Fibroblast of skin of right biceps (primary cell): ENCODE measurements around the gene DCAF8.

ENCODE experiments used
- DNase-seq: peaks from one replicate; pipeline ENCODE4 v3.0.0-alpha.2; 2013

DCAF8 gene

DNA sequence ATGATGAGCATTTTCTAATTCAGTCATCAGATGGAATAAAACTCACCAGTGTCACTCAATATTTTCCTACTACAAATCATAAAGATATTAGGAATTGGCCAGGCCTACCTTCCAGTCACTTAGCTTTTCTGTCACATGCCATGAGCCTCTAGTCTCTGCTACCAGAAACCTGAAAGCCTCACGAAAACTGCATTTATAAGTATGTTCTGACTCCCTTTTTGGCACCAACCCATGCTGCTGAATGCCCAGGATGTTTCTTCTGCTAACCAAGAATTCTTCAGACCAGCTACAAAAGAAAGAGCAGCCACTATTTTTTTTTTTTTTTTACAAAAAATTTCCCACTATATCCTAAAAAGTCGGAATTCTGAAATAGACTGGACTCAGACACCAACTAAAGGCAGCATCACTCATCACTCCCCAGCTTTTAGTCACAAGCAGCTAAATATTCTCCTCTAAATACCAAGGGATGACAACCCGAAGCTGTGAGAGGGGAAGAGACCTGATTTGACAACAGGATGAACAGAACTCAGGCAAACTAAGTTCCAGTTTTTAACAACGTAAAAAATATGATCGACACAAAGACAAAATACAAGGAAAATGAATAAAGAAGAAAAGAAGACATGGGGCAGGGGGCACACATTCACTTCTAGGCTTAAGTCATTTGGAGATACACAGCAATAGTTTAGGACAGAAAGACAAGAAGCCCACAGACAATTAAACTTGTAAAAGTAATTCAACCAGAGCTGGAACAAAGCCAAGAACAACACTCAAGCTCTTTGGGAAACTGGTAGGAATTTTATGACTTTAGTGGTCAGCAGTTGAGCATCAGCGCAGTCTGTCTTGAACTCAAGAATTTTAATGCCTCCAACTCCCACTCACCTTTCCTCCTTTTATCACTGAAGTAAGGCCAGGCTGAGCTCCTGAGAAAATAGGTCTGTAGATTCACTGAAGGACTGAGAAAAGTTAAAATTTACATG is 1.7 kb downstream of the DCAF8 start:
- peak; percentile 83 for DNase-seq

DNA sequence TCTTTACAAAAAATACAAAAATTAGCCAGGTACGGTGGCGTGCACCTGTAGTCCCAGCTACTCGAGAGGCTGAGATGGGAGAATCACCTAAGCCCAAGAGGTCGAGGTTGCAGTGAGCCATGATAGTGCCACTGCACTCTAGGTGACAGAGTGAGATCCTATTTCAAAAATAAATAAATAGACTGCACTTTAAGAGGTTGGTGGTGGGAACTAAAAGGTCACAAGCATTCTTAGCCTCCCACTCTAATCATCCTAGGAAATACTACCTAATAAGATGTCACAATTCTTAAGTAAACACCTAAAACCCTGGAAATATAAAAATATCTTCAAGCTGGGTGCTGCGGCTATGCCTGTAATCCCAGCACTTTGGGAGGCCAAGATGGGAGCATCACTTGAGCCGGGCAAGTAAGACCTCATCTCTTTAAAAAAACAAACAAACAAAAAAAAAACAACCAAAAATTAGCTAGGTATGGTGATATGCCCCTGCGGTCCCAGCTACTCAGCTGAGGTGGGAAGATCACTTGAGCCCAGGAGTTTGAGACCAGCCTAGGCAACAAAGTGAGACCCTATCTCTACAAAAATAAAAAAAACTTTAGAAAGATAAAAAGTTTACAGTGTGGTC is 4.1 kb downstream of the DCAF8 start:
- no peak for DNase-seq

DNA sequence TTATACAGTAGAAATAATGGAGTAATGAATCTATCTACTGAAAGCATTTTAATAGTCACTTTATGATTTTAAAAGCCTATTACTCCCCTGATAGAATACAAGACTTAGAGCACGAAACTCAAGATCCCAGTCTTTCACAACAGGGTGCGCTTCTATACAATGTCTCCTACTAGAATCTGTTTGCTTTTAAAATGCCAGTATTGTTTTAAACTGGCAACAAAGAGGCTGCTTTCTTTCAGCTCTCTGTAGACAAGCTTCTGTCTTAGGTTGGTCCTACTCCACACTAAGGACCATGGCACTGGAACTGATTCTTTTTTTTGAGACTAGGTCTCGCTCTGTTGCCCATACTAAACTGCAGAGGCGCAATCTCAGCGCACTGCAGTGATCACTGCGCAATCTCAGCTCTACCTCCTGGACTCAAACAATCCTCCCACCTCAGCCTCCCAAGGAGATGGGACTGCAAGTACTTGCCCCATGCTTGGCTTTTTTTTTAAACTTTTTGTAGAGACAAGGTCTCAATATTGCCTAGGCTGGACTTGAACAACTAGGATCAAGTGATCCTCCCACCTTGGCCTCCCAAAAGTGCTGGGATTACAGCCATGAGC is 4.8 kb downstream of the DCAF8 start:
- no peak for DNase-seq

DNA sequence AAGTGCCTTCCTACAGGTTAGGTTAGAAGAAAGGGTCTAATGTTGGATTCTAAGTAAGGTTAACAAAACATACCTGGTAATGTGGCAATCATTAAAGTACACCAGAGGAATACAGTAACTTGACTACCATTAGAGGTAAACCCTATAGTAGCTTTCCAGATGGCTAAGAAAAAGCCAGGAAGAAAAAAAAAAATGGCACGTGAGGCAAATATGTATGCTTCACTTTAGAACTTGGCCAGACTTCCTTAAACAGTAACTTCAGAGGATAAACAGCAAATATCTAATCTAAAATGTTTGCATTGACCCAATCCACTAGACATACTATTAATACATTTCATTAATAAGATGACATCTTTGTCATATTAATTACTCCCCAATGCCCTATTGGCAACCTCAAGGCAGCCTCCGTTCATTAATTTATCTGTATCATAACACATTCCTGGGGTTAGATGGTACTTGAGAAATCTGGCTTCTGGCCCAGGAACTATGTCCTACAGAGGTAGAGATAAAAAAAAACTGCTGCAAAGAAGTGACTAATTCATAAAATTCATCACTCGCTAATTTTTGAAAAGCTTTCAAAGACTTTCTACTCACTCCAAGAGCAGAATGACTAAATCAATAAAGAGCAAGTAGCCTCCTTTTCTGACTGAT is 5.8 kb downstream of the DCAF8 start:
- DNase-seq: peak; percentile 88

DNA sequence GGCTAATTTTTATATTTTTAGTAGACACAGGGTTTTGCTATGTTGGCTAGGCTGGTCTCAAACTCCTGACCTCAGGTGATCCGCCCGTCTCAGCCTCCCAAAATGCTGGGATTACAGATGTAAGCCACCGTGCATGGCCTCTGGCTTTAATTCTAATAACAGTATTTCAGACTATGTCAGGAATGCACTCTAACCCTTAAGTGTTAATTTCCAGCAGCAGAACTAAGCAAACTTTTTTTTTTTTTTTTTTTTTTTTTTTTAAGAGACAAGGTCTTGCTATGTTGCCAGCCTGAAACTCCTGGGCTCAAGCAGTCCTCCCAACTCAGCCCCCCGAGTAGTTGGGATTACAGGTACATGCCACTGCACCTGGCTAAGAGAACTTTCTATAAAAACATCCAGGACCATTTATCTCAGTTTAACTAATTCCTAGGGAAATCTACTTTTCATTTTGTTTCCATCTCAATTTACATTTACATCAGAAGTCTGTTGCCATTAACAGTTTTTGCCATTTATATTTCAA is 6.5 kb downstream of the DCAF8 start:
- DNase-seq: no peak

DNA sequence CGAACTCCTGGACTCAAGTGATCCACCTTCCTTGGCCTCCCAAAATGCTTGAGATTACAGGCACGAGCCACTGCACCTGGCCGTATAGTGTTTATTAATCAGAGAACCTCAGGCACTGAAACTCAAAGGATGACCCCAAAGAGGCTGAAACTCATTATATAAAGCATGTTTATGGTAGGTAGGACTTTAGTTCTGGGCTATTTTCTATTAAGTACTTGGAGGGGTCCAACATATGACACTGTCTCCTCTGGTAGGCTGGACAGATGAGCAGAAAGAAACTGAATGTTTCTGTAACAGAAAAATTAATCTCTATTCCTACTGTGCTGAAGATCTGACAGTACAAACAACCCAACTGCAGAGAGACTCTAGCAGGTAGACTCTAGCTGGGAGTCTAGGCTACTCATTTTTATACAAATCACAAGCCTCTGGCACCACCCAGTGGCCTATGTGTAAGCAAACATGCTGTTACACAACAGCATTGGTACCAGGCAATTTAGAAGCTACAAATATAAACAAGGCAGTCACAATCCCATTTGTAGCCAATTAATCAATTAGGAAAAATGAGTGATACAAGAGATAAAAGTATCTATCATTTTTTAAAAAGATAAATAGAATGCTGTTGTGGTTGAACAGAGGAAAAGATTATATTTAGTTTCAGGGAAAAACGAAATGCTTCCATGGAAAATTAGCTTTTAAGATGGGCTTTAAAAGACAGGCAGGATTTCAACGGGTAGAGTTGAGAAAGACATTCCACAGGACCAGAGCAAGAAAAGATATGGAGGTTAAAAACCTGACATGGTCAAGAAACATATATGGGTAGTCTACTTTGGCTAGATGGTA is 10.4 kb downstream of the DCAF8 start:
- DNase-seq: peak; percentile 65

DNA sequence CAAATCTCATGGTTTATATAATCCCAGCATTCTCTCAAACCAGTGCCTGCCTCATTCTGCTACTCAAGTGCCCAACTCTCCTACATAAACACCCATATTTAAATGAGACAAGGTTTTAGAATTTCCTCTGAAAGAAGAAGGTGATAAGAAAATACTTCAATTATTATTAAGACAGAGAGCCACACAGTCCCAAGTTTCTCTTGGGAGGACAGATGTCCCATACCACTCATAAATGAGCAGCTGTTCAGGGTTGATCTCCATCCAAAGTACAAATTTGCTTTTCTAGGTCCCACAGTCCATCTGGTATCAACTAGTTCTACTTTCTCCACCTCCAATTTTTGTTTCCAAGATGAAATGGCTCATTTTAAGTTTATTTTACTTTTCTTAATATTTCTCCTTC is 11.3 kb downstream of the DCAF8 start:
- DNase-seq: no peak

DNA sequence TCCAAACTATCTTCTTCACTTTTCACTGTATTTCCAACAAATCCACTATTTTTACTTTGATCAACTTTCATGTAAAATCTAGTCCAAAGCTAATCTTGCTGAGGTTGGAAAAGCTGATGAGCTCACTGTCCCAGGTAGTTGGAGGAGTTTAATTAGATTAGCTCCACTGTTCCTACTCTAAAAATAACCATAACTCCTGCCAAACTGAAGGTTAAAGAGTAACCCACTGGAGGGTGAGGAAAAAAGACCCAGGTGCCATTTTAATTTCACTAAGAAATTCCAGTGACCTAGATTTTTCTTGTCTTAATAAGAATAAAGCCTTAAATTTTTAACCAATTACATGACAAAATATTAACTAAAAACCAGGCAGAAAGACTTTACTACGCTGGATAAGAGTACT is 15.3 kb downstream of the DCAF8 start:
- no peak for DNase-seq

DNA sequence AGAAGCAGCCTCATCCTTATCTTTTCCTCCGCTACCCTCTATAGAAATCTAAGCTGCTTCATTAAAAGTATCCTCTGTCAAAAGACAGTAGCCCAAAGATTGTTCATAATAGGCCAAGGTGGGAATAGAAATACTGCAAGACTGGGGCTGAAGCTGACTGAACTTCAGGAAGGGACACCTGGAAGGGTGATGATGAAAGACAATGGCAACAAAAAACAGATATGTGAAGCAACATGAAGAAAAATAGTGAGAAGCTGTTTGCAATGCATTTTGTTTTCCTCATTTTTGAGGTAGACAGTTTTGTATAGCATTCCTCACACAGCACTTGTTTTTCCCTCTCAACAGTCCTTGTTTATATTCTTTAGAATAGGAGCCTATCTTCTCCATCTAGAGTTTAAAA is 16.9 kb downstream of the DCAF8 start:
- no peak for DNase-seq

DNA sequence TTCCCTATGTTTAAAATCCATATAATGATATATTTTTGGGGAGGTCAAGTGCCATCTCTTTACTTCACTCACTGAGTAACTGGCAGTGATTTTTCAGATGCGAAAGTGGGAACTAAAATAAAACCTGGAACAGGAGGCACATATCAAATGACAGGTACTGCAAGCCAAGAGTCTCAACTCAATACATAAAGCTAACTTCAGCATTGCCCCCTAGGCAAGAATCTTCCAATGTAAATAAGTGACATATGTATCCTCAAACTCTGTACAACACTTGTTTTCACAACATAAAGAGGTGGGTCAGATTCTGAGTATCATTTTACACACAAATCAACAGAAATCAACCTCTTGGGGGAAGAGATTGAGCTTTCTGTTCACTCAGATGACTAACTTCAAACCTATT is 18.1 kb downstream of the DCAF8 start:
- no peak for DNase-seq

DNA sequence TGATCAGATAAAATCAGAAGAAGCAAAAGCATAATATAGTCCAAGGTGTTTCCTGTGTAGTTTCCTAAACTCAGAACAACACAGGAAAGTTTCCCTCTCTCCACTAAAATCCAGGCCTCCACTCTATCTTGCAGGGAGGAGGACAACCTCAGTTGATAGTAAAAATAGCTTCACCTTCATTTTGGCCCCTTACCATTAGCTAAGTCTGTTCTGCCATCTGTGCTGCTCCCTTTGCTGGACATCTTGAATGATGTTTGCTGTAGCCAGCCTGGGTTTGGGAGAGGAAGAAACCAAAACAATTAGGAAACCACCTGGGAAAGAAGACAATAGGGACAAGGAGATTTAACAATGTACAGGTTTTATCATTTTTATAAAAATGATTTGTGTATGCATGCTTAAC is 18.6 kb downstream of the DCAF8 start:
- DNase-seq: no peak

DNA sequence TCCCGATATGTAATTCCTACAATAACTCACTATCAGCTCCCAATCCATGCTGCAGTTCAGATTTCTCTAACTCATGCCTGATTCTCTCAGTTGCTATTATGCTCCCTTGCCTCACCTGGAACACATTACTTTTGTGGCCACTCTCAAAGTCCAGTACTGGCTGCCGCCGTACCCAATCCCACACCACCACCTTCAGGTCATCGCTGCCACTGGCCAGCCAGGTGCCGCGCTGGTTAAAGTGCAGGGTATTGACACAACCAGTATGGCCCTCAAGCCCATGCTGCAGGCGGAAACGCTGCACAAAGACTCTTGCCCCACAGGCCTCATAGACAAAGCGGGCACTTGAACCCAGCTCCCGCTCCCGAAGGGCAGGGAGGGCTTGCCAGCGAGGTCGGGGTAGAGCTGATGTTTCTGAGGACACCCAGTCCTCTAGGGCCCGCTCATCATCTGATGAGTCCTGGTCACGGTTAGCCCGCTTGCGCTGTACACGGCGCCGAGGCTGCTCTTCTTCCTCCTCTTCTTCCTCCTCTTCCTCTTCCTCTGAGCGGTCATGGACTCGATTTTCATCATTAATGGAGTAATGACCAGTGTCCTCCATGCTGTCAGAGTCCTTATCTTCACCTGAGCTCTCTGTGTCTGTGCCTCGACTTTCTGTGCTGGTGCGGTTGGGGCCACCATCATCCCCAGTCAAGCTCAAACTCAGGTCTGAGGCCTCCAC is 22.6 kb downstream of the DCAF8 start:
- DNase-seq: no peak

DNA sequence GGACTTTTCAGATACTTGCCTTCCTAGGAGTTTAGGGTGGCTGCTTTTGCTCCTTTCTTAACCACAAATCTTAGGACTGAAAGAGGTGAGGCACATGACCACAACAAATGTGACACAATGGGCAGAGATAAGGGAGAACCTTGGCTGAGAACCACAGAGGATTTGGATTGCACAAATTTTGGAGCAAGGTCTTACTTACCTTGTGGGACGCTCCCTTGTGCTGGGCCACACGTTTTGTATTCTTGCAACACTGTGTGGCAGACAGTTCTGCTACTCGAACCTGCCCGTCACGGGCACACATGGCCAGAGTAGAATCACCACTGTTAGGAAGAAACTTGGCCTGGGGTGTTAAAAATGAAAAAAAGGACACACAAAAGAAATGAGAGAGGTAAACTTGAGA is 23.9 kb downstream of the DCAF8 start:
- DNase-seq: no peak

DNA sequence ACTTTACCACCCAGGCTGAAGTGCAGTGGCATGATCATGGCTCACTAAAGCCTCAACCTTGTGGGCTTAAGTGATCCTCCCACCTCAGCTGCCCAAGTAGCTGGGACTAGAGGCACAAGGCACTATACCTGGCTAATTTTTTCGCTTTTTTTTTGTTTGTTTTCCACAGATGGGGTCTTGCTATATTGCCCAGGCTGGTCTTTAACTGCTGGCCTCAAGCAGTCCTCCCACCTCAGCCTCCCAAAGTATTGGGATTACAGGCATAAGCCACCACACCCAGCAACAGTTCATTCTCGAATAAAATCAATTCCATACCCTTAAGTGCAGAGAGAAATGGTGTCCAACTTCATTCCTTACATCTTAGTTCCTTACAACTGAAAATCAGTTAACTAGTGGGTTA is 24.8 kb downstream of the DCAF8 start:
- no peak for DNase-seq

DNA sequence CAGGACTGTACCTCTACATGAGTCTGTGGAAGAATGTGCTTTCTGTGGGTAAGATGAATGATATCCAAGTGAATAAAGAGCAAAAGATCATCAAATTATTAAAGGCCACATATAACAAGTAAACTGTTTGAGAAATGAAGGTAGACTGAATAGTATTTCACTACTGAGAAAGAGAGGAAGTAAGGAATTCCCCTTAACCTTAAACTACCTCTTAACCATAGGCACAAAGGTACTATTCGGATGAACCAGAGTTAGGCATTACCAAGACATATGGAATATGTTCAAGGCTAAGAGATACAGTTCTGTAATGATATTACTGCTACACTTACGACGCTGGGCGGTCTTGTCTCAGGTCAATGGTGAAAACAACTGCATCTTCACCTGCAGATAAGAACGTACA is 25.5 kb downstream of the DCAF8 start:
- DNase-seq: no peak

DNA sequence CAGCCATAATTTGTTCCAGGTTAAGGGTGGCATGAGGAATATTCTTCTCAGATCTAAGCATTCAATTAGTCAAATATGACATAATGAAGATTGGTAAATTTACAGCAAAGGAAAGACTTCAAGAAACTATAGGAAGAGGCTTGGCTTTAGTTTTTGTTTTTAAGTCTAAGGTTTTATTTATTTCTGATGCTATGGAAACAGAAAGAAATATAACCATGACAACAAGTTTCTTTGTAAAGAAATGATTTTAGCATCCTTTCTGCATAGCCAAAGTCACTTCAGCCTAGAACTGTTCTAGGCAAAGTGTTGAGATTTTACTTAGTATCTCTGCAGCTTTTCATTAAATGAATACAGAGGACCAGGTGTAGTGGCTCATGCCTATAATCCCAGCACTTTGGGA is 29.4 kb downstream of the DCAF8 start:
- DNase-seq: no peak

DNA sequence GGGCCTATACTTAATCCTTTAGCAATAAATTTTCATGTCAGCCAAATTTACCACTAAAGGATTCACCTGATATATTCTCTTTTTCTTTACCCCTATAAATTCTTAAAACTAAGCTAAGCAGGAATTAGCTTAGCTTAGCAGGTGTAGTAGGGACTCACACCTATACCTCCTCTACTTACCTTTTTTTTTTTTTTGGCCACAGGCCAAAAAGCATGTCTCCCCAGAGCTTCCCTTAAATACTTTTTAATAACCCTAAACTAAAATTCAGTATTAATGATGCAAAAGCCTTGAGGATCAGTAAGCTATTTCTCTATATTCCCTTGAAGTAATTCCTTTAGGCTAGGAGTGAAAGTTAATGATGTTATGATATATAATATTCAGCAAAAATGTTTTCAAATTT is 33.9 kb downstream of the DCAF8 start:
- no peak for DNase-seq

DNA sequence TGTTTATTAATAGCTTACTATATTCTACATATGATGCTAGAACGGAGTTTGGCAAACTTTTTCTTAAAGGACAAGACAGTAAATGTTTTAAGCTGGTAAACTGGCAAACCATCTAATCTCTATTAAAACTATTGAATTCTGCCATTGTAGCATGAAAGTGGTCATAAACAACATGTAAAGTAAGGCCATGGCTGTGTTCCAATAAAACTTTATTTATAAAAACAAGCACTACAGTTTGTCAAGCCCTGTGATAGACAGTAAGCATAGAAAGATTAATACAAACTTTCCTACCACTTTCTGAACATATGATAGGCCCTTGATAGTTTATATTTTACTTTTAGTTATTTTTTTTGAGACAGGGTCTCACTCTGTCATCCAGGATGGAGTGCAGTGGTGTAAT is 34.8 kb downstream of the DCAF8 start:
- no peak for DNase-seq

DNA sequence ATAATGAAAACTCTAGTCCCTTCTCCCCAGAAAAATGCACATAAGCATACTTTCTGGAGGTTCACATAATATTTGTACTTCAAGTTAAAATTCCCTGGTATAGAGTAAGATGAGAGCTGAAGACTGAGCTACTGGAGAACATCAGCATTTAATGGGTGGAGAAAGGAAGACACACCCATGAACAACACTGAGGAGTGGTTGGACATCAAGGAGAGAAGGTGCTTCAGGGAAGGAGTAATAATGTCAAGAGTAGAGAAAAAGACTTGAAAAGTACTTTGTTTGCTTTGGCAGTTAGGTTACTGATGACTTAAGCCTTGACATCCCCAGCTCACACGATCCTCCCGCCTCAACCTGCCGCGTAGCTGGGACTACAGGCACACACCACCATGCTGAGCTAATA is 35.3 kb downstream of the DCAF8 start:
- no peak for DNase-seq

DNA sequence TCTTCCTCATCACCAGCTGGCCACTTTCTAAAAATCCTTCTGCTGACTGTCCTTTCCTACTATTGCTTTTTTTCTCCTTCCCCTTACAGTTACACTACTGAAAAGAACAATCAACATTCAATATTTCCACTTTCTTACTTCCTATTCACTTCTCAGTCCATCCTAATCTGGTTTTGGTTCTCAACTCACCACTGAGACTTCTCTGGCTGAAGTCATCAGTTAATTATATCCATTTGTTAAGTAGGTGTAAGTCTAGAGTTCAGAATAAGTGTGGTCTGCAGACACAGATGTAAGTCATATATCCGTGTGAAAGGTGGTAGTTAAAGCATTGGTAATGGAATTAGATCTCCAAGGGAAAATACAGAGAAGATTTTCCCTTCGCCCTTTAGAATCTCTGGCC is 35.7 kb downstream of the DCAF8 start:
- DNase-seq: no peak

DNA sequence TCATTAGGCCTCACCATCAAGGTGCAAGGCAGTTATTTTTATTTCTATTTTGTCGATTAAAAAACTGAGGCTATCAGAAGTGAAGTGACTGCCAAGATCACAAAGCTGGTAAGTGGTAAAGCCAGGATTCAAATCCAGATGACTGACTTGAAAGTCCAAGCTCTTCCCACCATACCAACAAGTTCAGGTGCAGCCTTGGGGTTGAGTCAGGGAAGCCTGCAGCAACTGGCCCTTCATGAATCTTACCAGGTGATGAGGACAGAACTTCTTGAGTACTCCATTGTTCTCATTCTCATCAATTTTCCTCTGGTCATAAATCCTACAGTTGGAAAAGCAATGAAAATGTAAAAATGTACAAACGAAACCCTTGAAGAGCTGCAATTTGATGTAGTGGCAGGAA is 37.0 kb downstream of the DCAF8 start:
- no peak for DNase-seq

DNA sequence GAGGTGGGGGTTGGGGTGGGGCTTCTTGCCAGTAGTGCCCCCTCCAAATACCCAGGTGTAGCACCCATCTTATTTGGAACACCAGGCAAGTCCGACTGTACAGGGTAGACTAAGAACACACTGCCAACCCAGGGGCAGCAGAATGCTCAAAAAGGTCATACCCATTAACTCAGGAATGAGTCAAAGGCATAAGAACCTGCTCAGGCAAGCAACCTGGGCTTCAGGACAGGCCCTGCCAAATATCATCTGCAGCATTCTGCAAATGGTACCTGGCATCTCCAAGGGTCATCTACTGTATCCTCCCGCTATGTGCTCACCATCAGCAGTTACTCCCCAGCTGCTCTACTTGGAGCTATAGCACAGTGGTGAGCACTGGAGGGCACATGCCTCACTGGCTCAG is 37.7 kb downstream of the DCAF8 start:
- DNase-seq: no peak
